ENCODE results near the gene OOSP3. TPM values are rescaled to one million over a fixed set of nuclear protein-coding genes. Genes with fewer than 3 reads are reported as not detected.

OOSP3 gene
- not detected in 2 replicates for total RNA-seq

DNA sequence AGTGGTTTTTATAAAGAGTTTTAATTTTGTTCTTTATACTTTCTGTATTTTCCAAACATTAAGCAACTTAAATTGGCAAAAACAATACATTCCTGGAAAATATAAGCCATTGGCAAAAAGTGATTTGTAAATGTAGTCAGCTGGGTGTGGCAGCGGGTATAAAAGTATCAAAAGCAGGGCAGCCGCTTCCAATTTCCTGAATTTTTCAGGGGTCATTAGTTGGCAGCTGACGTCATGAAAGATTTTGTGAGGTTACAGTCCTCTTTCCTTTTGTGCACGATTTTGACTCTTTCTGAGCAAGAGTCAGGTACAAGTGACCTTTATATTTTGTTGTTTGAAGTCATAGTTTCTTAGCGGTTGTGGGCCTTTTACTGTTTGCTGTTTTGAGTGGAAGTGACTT, at the start of gene OOSP3:
Gene OOSP3 (plus strand): TSS at position 208 of the 400 bp plus-strand sequence. CDS start 27 bp downstream, at position 235.

DNA sequence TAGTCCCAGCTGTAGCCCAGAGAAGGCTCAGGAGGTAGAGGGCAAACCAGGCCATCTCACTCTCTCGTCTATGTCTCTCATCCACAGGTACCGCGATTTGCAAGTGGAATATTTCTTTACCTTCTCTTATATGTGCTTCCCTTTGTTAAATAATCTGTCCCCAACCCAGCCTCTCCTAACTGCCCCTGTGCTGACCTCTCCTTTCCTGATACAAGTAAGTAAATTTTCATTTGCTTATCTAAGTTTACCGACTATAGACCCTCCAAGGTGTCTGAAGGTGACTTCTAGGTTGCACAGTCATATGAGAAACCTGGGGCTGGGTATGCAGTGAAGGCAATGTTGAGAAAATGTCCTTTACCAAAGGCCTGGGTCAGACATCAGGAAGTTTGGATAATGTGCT, 33.2 kb upstream of the OOSP3 start, which contains the start of gene CBLIF:
Gene CBLIF (minus strand): TSS at position 101 of the 400 bp plus-strand sequence. CDS start 46 bp downstream, at position 55.

DNA sequence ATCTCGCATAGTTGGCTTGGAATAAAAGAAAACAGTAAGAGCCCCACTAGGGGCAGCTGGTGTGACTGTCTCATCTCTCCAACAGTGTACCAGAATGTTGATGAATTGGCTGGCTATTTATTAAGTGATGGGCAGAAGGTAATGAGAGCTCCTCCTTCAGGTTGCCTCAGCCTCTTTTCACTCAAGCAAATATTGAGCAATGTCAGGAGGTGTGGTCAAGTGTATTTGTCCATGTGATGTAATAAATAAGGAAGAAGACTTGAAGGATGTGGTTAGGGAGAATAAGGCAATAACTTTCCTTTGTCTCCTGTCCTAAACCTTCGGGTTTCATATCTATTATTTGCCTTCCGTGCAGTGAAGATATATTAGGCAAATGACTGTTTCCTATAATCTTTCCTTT, 12.2 kb upstream of the OOSP3 start, which contains the start of gene TCN1:
Gene TCN1 (minus strand): TSS at position 91 of the 400 bp plus-strand sequence. CDS start 17 bp downstream, at position 74.

DNA sequence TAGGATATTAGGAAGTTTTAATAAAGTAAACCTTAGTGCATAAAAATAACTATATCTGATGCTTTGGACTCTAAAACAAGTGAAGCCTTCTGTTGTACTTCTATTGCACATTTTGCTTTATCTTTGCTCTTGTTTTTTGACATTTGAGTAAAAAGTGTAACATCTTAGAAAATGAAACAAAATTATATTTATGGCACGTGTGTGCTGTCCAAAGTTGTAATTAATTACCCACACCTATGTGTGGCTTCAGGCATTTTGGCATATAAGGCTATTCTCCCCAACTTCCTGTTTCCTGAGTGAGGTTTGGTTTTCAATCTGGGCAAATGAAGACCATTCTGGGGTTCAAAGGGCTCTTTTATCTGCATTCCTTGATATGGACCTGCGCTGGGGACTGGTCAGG, 59.5 kb downstream of the OOSP3 start, which contains the start of gene OOSP1:
Gene OOSP1 (plus strand): TSS at position 301 of the 400 bp plus-strand sequence. CDS start 23 bp downstream, at position 324.

Other genes with a start within 250 kb of the OOSP3 start
- 17.2 and 21.5 TPM in 2 replicates for gene PATL1, start 209.7 kb upstream of the OOSP3 start, total RNA-seq
- not detected in 2 replicates for gene OR10V1, start 164.9 kb upstream of the OOSP3 start, total RNA-seq
- gene STX3, start 123.4 kb upstream of the OOSP3 start, total RNA-seq: 50.3 and 58.0 TPM in 2 replicates
- 52.3 and 52.4 TPM in 2 replicates for gene MRPL16, start 68.0 kb upstream of the OOSP3 start, total RNA-seq
- not detected in 2 replicates for gene CBLIF, start 33.3 kb upstream of the OOSP3 start, total RNA-seq
- gene TCN1, start 12.3 kb upstream of the OOSP3 start, total RNA-seq: not detected in 2 replicates
- gene OOSP1, start 59.6 kb downstream of the OOSP3 start, total RNA-seq: not detected in 2 replicates
- gene OOSP4A, start 85.3 kb downstream of the OOSP3 start, total RNA-seq: not detected in 2 replicates
- gene OOSP4B, start 138.4 kb downstream of the OOSP3 start, total RNA-seq: not detected in 2 replicates
- gene OOSP2, start 161.6 kb downstream of the OOSP3 start, total RNA-seq: not detected in 2 replicates
- gene MS4A3, start 177.9 kb downstream of the OOSP3 start, total RNA-seq: not detected in 2 replicates
- gene MS4A2, start 209.9 kb downstream of the OOSP3 start, total RNA-seq: not detected in 2 replicates